MM.1S (cell line): Measurements from ENCODE around the gene ASCC2.

ENCODE experiments used
- DNase-seq: peaks from one replicate; pipeline ENCODE4 v3.0.0-alpha.2; 2015
- H2AFZ ChIP-seq: fragments of 300-600 bp; sonication (generic); 2 replicates; pipeline ENCODE4 v1.6.0; 2016; ENCODE audit warnings: antibody characterized with exemption, low read length
- H3F3A ChIP-seq: fragments of 300-600 bp; sonication (generic); 2 replicates; pipeline ENCODE4 v1.6.1; 2016; ENCODE audit warnings: mild to moderate bottlenecking, antibody characterized with exemption, low read length, moderate library complexity, mixed read lengths; ENCODE audit not compliant: insufficient read depth
- H3K27ac ChIP-seq: fragments of 300-600 bp; sonication (generic); 2 replicates; pipeline ENCODE4 v1.5.1; 2016; ENCODE audit warnings: mild to moderate bottlenecking, low read length
- H3K27me3 ChIP-seq: fragments of 300-600 bp; sonication (generic); replicated peaks from 2 replicates; pipeline ENCODE4 v1.6.0; 2016; ENCODE audit warnings: low read length; ENCODE audit not compliant: insufficient read depth
- H3K36me3 ChIP-seq: fragments of 300-600 bp; sonication (generic); replicated peaks from 2 replicates; pipeline ENCODE4 v1.6.1; 2016; ENCODE audit warnings: mild to moderate bottlenecking, low read length, mixed read lengths; ENCODE audit not compliant: insufficient read depth
- H3K4me1 ChIP-seq: fragments of 300-600 bp; sonication (generic); 2 replicates; pipeline ENCODE4 v1.6.1; 2016; ENCODE audit warnings: low read length, mixed read lengths
- H3K4me2 ChIP-seq: fragments of 300-600 bp; sonication (generic); 2 replicates; pipeline ENCODE4 v1.6.0; 2016; ENCODE audit warnings: low read depth, low read length
- H3K4me3 ChIP-seq: fragments of 300-600 bp; sonication (generic); 2 replicates; pipeline ENCODE4 v1.5.1; 2016; ENCODE audit warnings: low read length, mixed read lengths
- H3K79me2 ChIP-seq: fragments of 300-600 bp; sonication (generic); 2 replicates; pipeline ENCODE4 v1.6.1; 2016; ENCODE audit warnings: mixed run types, low read length, mixed read lengths
- H3K9ac ChIP-seq: fragments of 300-600 bp; sonication (generic); 2 replicates; pipeline ENCODE4 v1.6.1; 2016; ENCODE audit warnings: low read length, mixed read lengths
- H3K9me2 ChIP-seq: fragments of 300-600 bp; sonication (generic); replicated peaks from 2 replicates; pipeline ENCODE4 v1.6.1; 2016; ENCODE audit warnings: mild to moderate bottlenecking, low read length, mixed read lengths; ENCODE audit not compliant: insufficient read depth
- H3K9me3 ChIP-seq: fragments of 300-600 bp; sonication (generic); replicated peaks from 2 replicates; pipeline ENCODE4 v1.6.1; 2016; ENCODE audit warnings: mild to moderate bottlenecking, low read length, mixed read lengths; ENCODE audit not compliant: insufficient read depth
- H4K20me1 ChIP-seq: fragments of 300-600 bp; sonication (generic); 2 replicates; pipeline ENCODE4 v1.6.1; 2016; ENCODE audit warnings: mild to moderate bottlenecking, low read length, moderate library complexity, mixed read lengths; ENCODE audit not compliant: insufficient read depth
- CTCF ChIP-seq: fragments of 300-600 bp; sonication (generic); IDR thresholded peaks from 2 replicates; pipeline ENCODE4 v1.5.1; 2016; ENCODE audit warnings: antibody characterized with exemption, low read length, mixed read lengths
- EZH2 ChIP-seq: fragments of 300-600 bp; sonication (generic); optimal IDR thresholded peaks from 2 replicates; pipeline ENCODE3; 2017; ENCODE audit warnings: low read depth, mild to moderate bottlenecking, antibody characterized with exemption, low read length, mixed read lengths
- EZH2phosphoT487 ChIP-seq: fragments of 300-600 bp; sonication (generic); IDR thresholded peaks from 2 replicates; pipeline ENCODE4 v1.6.1; 2018; ENCODE audit warnings: antibody characterized with exemption, low read length

The ASCC2 gene

GRCh38 chr22:29750029-29750428, 88.0 kb downstream of the ASCC2 start:
- Histone ChIP-seq H3K36me3 (no peaks in the 10 kb centered on the region), H3K27ac (no peak overlapping the region), H3K9ac (no peak overlapping the region), H3F3A (0 out of 2 replicates have a peak, but pooled peaks cover 11% of the 10 kb centered on the region), H3K4me3 (no peak overlapping the region), H3K9me2 (no peaks in the 10 kb centered on the region), H3K9me3 (no peaks in the 10 kb centered on the region), H3K79me2 (no peaks in the 10 kb centered on the region), H3K4me2 (no peak overlapping the region), H3K4me1 (peaks cover 17% of the 10 kb centered on the region), H2AFZ (no peak overlapping the region), H3K27me3 (no peaks in the 10 kb centered on the region), H4K20me1 (no peaks in the 10 kb centered on the region)
- DNase-seq: no peak
- no peak for TF ChIP-seq CTCF

- peaks cover 17% of the 10 kb centered on the region for H3K4me1 ChIP-seq
- H3K4me3 ChIP-seq: no peak overlapping the region
- peak overlapping the region; percentile 35; the same call in 1 of the 2 replicates for H3K4me2 ChIP-seq
- no peaks in the 10 kb centered on the region for H3K9me2 ChIP-seq
- no peak overlapping the region for H3K9ac ChIP-seq
- H3F3A ChIP-seq: 0 out of 2 replicates have a peak, but pooled peaks cover 11% of the 10 kb centered on the region
- no peak overlapping the region for H2AFZ ChIP-seq
- H3K79me2 ChIP-seq: no peaks in the 10 kb centered on the region
- TF ChIP-seq EZH2 (no peak), CTCF (no peak), EZH2phosphoT487 (no peak)
- no peaks in the 10 kb centered on the region for H4K20me1 ChIP-seq
- peak overlapping the region; percentile 60; the same call in 1 of the 2 replicates for H3K27ac ChIP-seq
- no peaks in the 10 kb centered on the region for H3K27me3 ChIP-seq
- no peaks in the 10 kb centered on the region for H3K36me3 ChIP-seq
- no peaks in the 10 kb centered on the region for H3K9me3 ChIP-seq
- peak; percentile 67 for DNase-seq
Observed at GRCh38 chr22:29748248-29748893, 89.7 kb downstream of the ASCC2 start.

GRCh38 chr22:29747832-29748231, 90.2 kb downstream of the ASCC2 start:
- Histone ChIP-seq H3K27me3 (no peaks in the 10 kb centered on the region), H3K4me2 (peak overlapping the region; percentile 35; the same call in 1 of the 2 replicates), H3K4me3 (no peak overlapping the region), H3K9me2 (no peaks in the 10 kb centered on the region), H3K9ac (no peak overlapping the region), H4K20me1 (no peaks in the 10 kb centered on the region), H3K36me3 (no peaks in the 10 kb centered on the region), H3F3A (0 out of 2 replicates have a peak, but pooled peaks cover 11% of the 10 kb centered on the region), H3K79me2 (no peaks in the 10 kb centered on the region), H3K27ac (peak overlapping the region; percentile 60; the same call in 1 of the 2 replicates), H3K4me1 (peaks cover 17% of the 10 kb centered on the region), H2AFZ (no peak overlapping the region), H3K9me3 (no peaks in the 10 kb centered on the region)
- DNase-seq: no peak
- TF ChIP-seq EZH2 (no peak), EZH2phosphoT487 (no peak), CTCF (no peak)
